Stimulated activated CD8-positive, alpha-beta memory T cell treated with anti-CD3 and anti-CD28 coated beads, Interleukin-2, amount 100 ng/mL, for 48 hours (primary cell): ENCODE results near the gene ABHD13.
A peak's percentile ranks its signal among the peaks of the same experiment; 100 is the strongest.
"Not testable (repeated sequence)": the region's sequence is repeated elsewhere in the genome, so short reads cannot be mapped to it uniquely, and the experiment has no call there.

Experiments used
- DNase-seq, 2 donors: peaks; one replicate each; pipeline ENCODE4 v3.0.0-alpha.2; 2020; ENCODE audit warnings: low read depth in 2 of 2

The ABHD13 gene

DNA sequence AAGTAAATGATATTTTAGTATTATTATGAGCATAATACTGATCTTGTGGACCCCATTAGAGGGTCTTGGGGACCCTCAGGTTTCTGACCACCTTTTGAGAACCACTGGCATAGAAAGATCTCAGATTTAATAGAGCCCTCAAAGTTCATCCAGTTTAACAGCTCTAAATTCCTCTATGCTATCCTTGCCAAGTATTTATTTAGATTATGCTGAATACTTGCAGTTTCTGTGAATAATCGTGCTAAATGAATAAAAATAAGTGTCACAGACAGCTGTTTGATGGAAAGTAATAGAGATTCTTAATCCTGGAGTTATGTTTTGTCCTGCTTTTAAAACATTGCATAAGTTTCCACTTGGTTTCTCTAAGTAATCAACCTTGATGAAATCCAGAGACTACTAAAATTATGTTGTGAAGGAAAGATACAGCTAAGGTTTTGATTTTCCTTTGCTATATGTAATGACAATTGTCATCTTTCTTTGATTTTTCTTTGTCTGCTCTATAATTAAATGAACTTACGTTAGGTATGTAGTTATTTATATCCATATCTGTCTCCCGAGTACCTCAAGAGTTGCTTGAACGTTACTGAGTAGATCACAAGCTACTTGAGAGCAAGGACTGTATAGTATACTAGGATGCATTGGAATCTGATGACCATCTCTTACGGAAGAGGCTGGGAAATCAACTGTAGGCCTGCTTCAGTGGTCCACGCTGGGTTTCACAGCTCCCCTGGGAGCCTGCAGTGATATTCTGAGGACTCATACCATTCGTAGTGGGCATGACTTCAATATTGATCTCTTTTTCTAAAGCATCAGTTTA lies 5.7 kb downstream of the ABHD13 start:
- no peak for DNase-seq

DNA sequence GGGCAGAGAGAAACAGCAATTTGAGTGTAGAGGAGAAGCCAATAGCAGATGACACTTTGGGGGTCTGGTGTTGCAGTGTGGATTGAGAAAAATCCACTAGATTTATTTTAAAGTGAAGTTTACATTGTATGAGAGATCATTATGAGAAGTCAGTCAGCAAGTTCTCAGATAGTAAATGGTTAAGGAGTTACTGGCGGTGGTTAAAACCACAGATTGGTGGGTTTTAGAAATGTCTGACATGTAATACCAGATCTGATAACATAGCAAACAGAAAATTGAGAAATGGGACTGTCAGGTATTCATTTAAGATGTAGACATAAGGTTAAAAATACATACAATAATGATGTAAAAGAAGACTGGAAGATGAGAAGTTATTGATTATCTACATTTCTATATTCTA lies 7.2 kb downstream of the ABHD13 start:
- no peak for DNase-seq

DNA sequence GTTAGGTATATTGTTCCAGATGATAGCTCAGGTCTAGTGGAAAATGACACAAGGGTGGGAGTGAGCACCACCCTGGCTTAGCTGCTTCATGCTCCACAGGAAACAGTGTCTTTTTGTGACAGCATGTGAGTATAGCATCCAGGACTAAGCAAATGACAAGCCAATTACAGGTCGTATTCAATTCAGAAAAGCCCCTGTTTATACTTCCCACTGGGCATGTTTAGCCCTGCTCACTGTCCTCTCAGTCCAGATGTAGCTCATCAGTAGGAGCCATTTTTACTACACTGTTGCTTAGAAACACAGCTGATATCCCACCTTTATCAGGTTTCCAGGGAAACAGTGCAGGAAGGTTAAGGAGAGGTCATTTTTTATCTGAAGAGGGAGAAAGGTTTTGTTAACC lies 8.0 kb downstream of the ABHD13 start:
- no peak for DNase-seq

DNA sequence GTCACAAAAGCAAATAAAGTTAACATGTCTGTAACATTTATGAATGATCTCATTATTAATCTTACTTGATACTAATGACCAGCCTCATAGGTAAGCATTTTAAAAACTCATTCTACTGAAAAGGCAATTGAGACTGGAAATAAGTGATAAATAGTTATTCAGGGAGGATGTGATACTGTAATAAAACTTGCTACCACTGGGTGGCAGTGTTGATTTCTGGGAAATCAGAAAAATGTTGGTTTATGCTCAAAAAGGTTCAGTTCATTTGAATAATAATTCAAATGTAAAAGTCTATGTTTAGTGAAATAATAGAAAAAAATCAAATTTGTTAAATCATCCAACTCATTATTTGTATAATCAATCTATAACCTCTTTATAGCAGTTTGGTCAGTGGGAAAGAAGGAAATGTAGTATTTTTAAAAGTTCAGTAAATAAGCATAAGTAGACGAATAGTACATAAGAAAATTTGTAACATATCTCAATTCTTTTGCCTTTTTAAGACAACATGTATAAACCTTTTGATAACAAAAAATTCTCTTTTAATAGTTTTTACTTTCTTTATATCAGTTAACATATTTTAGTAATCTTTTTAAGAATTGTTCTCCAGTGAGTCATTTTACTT lies 9.6 kb downstream of the ABHD13 start:
- DNase-seq, result no peak

DNA sequence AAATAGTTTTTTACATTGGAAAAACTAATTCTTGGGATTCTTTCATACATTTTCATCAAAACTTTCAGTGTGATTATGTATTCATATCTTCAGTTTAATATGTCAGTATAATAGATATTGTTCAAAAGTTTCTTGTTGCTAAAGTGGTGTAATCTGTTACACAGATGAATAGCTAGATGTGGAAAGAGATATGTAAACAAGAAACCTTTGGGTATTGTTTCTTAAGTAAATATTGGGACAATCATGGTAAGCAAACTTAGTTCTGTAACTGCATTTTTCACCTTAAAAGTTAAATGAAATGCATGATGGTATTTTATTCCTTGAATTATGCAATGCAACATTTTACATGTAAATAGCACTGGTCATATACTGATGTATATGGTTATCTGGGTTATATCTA lies 12.2 kb downstream of the ABHD13 start:
- no peak for DNase-seq

DNA sequence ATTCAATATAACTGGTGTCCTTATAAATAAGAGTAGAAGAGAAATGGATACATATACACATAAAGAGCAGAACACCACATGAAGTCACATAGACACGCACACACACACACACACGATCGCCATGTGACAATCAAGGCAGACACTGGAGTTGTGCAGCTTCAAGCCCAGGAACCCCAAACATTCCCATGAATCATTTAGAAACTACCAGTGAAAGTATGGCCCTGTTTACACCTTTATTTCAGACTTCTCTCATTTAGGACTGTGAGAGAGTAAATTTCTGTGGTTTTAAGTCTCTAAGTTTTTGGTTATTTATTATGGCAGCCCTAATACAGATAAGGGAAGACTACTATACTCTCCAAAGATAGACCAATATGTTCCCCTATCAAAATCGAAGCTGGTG lies 31.0 kb downstream of the ABHD13 start:
- DNase-seq, result no peak

DNA sequence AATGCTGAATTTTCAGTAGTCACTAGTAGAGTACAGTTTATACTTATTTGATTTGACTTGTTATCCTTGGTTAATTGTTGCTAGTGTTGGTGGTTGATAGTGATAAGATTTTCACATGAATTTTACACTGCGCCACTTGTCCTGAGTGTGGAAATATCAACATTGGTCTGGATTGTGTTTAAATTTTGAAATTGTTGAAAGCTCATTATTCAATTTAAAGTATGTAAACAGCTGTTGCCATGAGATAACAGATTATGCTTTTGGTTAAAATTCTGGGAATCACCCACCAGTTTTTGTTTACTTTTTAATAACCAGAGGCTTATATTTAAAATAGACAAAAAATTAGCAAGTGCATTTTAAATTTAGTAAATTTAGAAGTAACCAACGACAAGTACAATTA lies 39.1 kb downstream of the ABHD13 start:
- no peak for DNase-seq

DNA sequence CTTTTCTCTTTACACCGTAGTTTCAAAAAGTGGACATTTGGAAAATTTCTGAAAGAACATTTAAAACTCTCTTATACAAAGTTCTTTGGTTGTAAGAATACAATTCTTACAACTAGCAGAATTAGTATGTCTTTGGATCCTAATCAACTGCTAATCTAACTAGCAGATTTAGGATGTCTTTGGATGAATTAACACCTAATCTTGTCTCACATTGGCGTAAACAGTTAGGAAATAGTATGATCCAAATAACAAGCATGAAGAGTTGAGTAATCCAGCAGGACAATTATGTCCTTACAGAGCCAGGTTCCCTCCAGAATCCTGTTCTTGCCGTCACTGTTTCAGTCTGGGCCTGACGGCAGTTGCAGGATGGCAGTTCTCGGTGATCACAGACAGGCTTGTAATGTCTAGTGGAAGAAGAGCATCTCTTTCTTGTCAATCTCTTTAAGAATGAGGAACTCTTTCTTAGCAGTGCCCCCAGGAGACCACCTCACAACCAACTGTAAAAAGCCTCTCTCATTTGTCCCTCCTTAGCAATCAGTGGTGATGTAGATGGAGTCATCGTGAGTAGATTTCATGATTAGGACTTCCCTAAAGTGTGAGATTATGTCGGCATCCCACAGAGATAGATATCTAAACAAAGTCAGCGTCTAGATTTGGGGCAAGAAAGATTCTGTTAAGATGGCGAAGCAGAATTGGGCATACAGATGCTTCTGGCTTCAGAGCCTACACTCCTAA lies 45.6 kb downstream of the ABHD13 start:
- DNase-seq, result no peak

DNA sequence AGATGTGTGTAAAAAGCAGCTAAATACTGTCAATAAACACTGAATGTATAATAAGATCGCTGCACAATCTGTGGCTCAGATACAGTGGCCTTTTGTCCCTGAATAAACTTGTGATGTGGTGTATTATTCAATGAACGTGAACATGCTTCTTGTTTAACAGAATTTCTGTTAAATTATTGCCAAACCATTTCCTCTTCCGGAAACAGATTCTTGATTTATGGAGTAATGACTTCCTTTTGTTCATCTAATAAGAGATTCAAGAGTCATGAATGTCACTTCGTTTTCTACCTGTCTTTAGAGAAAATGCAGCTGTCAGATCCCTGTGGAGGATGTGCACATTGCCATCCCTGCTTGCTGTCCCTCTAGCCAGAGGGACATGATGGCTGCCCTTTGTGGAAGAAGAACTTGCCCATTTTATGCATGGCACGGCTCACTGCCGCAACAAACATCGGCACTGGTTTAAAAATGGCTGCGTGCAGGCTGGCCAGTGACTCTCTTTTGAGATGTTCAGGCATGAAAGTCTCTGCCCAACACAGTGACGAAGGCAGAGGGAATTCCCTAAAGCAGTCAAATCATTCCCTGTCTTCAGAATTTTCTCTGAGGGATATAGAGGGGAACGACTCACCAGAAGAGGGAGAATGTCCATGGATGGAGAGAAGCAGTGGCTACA lies 48.3 kb downstream of the ABHD13 start:
- no peak for DNase-seq

DNA sequence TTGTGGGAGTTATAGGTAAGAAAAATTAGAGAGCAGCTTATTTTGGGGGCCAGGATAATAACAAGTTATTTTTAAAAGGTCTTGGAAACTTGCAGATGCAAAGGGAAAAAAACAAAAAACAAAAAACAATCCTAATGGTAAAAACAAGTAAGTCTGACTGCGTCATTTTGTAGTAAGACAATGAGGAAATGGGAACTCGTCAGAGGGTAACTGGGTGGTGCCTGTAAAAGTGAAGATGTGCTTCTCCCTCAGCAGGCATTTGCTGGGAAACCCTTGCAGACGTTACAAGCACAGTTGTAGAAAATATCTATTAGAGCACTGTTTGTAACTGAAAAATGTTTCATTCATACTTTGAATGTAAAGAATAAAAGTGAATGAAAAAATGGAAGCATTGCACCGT lies 49.2 kb downstream of the ABHD13 start:
- DNase-seq, result no peak

DNA sequence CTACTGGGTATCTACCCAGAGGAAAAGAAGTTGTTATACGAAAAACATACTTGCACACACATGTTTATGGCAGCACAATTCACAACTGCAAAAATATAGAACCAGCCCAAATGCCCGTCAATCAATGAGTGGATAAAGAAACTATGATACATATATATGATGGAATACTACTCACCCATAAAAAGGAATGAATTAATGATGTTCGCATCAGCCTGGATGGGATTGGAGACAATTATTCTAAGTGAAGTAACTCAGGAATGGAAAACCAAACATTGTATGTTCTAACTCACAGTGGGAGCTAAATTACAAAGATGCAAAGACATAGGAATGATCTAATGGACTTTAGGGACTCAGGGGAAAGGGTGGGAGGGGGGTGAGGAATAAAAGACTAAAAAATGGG lies 49.7 kb downstream of the ABHD13 start:
- DNase-seq, result not testable (repeated sequence)

DNA sequence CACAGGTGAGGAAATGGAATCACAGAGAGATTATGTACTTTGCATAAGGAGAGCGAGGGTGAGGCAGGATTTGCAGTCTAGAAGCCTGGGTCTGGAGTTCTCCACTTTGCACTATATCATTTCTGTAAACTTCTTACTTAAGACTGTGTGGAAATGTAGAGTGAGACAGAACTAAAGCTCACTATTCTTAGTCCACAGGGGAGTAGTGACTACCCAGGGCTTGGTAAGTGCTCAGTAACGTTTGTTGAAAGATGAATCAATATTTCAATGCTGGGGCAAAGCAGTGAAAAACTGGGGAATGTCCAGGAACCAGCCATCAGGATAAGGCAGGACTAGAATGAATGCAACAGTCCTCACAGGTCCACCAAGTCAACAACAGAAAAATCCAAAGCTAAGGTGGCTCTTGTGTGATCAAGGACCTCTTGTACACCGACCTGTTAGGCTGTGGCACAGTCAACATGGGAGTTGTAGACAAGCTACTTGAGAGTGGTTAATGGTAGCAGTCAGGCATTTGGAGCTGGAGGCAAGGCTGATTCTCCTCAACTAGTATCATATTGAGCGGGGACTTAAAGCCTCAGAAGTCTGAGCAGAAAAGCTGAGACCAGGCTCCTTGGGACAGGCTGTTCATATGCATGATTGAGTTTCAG lies 50.4 kb downstream of the ABHD13 start:
- no peak for DNase-seq

DNA sequence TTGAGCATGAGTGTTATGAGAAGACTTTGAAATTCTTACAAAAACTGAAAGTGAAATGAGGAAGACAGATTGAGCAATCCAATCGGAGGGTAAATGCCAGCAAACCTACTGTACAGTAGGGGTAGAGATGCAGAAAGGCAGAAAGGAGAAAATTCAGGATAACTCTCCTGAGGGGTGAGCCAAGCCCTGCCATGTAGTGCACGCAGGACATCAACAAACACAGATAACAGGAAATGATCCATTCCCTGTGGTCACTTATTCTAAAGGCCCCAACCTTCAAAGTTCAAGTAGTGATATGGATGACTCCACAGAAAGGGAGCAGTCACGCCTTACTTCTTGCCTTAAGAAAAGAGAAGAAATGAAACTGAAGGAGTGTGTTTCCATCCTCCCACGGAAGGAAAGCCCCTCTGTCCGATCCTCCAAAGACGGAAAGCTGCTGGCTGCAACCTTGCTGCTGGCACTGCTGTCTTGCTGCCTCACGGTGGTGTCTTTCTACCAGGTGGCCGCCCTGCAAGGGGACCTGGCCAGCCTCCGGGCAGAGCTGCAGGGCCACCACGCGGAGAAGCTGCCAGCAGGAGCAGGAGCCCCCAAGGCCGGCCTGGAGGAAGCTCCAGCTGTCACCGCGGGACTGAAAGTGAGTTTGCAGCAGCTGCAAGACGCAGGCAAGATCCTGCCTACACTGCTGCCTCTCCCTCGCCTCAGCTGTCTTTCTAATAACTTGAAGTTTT lies 51.6 kb downstream of the ABHD13 start, which contains the start of gene TNFSF13B:
Gene TNFSF13B, plus strand, starts transcription at position 118 of the 728 bp plus-strand sequence. Its CDS starts 178 bp downstream, at position 296.
- peak; percentile 20 to 35 for DNase-seq

DNA sequence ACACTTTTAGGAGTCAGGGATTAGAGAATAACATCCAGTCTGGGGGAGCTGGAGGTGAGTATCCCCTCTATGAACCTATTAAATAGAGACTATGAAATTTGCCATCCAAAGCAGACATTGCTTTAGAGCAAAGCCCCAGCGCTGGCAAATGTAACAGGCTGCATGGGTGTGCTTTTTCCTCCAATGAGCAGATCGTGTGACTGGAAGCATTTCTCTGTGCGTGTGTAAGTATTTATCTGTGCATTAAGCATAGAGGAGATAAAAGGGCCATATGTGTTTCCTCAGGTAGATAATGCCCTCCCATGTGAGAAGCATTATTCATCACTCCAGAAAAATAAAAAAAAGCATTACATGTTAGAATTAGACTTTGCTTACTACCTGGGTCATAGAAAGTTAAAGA lies 52.2 kb downstream of the ABHD13 start:
- DNase-seq, result no peak

DNA sequence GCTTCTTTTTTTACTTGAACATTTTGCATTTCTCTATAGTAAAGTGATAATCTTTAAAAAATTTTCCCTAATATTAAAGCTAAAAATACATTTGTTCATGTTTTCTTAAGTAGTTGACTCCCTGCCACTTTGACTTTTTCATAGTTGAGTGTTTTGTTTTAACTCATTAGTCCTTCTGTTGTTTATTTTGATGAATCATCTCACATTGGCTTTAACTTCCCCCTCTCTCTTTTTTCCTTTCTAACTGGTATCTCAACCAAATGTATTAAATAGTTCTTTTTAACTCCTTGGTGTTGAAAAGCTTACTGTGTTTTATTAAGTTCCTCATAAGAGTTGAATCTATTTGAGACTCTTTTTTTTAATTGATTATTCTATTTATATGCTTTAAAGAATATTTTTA lies 54.1 kb downstream of the ABHD13 start:
- no peak for DNase-seq

DNA sequence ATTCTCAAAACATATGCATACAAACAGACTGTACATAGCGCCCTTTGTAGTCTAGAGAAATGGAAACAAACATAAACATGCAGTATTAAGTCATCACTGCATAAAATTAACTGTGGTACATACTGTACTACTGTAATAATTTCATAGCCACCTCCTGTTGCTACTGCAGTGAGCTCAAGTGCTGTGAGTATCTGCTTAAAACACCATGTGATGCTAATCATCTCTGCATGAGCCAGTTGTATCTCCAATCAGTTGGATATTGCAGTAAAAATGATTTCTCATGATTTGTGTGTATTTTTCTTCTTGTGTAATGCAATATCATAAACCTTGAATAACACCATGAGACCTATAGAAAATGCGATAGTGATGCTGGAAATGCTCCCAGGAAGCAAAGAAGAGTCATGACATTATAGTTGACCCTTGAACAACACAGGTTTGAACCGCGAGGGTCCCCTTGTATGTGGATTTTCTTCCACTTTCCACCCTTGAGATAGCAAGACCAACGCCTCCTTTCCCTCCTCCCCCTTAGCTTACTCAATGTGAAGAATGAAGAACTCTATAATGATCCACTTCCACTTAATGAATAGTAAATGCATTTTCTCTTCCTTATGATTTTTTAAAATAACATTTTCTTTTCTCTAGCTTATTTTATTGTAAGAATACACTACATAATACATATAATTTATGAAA lies 55.4 kb downstream of the ABHD13 start:
- no peak for DNase-seq

DNA sequence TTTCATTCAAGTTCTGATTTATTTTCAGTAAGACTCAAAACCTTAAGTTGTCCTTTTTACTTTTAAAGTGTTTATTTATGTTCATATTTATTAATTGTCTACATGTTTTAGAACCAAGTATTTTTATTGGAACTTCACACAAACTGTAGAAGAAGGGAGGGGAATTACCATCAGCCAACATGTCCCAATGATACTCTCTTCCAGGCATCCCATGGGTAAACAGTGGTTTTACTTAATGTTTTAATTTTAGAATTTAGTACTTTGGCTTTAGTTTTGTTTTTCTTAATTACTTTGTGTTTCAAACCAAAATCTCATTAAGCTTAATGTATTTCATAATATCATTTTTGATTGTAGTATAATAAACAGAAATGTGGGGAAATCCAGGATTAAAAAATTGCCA lies 56.5 kb downstream of the ABHD13 start:
- no peak for DNase-seq

DNA sequence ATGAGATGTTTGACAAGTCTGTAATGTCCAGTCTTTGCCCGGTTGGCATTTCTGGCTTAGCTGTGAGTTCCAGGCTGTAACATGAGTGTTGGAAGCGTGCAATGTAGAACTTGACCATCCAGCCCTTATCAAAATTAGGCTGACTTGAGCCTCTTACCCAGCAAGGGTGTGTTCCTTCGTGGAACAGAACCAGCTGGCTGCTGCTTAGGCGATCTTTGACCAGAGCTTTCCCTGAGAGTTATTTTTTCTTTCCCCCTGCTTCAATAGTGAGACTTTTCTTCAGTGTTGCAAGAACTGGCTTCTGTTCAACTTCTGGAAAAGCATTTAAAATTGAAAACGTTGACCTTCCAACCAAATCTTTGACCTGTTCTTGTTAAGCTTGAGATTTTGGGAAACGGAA lies 57.9 kb downstream of the ABHD13 start:
- DNase-seq, result no peak

DNA sequence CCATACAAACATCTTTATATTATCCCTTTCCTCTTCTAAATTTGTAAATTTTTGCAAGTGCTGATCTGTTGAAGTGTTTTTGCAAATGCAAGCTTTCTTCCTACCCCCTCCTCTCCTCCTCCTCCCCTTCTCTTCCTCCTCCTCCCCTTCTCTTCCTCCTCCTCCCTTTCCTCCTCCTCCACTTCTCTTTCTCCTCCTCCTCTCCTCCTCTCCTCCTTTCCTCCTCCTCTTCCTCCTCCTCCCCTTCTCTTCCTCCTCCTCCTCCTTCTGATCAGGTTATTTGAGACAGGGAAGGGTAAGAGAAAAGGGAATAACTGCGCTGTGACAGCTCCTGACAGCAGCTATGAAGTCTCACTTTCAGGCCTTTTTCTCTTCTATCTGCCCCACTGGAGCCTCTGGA lies 60.3 kb downstream of the ABHD13 start:
- no peak for DNase-seq

DNA sequence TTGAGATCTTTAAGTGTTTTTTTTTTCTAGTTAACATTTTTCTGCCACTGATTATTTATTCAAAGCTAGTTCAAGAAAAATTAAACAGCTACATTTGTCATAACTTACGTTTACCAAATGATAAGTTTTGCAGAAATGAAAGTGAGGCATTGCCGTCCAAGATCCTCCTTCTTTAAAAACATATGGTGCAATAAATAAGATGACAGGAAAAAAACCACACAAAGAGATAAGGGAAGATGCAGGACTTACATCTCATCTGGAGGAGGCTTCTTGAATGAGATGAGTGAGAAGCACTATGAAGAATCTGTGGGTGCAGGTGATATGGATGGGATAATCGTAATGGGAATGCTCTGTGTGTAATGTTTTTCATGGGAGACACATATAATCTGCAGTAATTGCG lies 63.7 kb downstream of the ABHD13 start:
- DNase-seq, result no peak
